Measurements from ENCODE around the gene DDHD1.

GRCh38 chr14:53149668-53150316 lies 3.3 kb downstream of the DDHD1 start:
- TF ChIP-seq CTCF (IDR thresholded peaks at IDR 0.05) (no peak), POLR2A (IDR thresholded peaks at IDR 0.05) (no peak)

All from adrenal gland (tissue), 5 donors.